ENCODE measurements around the gene APOBEC3A.
"Not testable (repeated sequence)": the region's sequence is repeated elsewhere in the genome, so short reads cannot be mapped to it uniquely, and the experiment has no call there.

Gene APOBEC3A

GRCh38 chr22:38971791-38972190 lies 14.4 kb downstream of the APOBEC3A start:
- Mint-ChIP-seq H3K4me1 (peaks cover 12% of the 10 kb centered on the region), H3K27me3 (peaks cover 8% of the 10 kb centered on the region), H3K27ac (no peak overlapping the region), H3K4me3 (no peak overlapping the region), H3K36me3 (no peaks in the 10 kb centered on the region), H3K9me3 (no peaks in the 10 kb centered on the region)
- no peak for ATAC-seq (ENCODE audit: low read depth)
- DNase-seq (ENCODE audit: low spot score in 2 of 2) = no peak

- Mint-ChIP-seq H3K36me3 (no peaks in the 10 kb centered on the region), H3K4me3 (no peak overlapping the region), H3K27me3 (peaks cover 8% of the 10 kb centered on the region), H3K9me3 (no peaks in the 10 kb centered on the region), H3K27ac (no peak overlapping the region), H3K4me1 (peaks cover 10% of the 10 kb centered on the region)
- DNase-seq (ENCODE audit: low spot score in 2 of 2) (no peak), ATAC-seq (ENCODE audit: low read depth) (no peak)
Measured at GRCh38 chr22:38972558-38972957, 15.1 kb downstream of the APOBEC3A start.

- H3K27me3 Mint-ChIP-seq = peaks cover 10% of the 10 kb centered on the region
- ATAC-seq (ENCODE audit: low read depth) (peak; percentile 59), DNase-seq (ENCODE audit: low spot score in 2 of 2) (peak in 1 of 2 donors; percentile 53)
- H3K4me3 Mint-ChIP-seq = no peak overlapping the region
- H3K4me1 Mint-ChIP-seq = peaks cover 3% of the 10 kb centered on the region
- no peak overlapping the region for H3K27ac Mint-ChIP-seq
- H3K9me3 Mint-ChIP-seq = no peaks in the 10 kb centered on the region
- no peaks in the 10 kb centered on the region for H3K36me3 Mint-ChIP-seq
Measured at GRCh38 chr22:38973289-38974169, 16.1 kb downstream of the APOBEC3A start.

GRCh38 chr22:38974170-38974825 lies 16.9 kb downstream of the APOBEC3A start:
- Mint-ChIP-seq H3K36me3 (no peaks in the 10 kb centered on the region), H3K4me3 (no peak overlapping the region), H3K27ac (no peak overlapping the region), H3K27me3 (peaks cover 10% of the 10 kb centered on the region), H3K4me1 (peaks cover 3% of the 10 kb centered on the region), H3K9me3 (no peaks in the 10 kb centered on the region)
- ATAC-seq (ENCODE audit: low read depth) (no peak), DNase-seq (ENCODE audit: low spot score in 2 of 2) (no peak)

DNA sequence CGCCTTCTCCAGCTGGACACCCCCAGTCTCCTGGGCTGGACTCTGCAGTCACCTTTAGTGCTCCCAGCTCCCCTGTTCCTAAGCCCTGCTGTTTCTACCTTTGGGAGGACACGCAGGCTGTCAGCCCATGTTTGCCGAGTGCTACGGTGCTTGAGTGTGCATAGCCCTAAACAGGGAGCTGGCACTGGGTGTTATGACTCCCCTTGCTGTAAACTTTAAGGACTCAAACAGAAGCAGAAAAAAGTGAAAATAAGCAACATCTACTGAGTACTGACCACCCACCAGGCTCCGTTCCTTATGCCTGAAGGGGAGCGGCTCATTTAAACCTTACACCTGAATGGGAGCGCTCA lies 17.4 kb downstream of the APOBEC3A start:
- DNase-seq (ENCODE audit: low spot score in 2 of 2) (no peak), ATAC-seq (ENCODE audit: low read depth) (no peak)
- Mint-ChIP-seq H3K36me3 (no peaks in the 10 kb centered on the region), H3K4me3 (no peak overlapping the region), H3K27me3 (peaks cover 10% of the 10 kb centered on the region), H3K9me3 (no peaks in the 10 kb centered on the region), H3K4me1 (peaks cover 3% of the 10 kb centered on the region), H3K27ac (no peak overlapping the region)

DNA sequence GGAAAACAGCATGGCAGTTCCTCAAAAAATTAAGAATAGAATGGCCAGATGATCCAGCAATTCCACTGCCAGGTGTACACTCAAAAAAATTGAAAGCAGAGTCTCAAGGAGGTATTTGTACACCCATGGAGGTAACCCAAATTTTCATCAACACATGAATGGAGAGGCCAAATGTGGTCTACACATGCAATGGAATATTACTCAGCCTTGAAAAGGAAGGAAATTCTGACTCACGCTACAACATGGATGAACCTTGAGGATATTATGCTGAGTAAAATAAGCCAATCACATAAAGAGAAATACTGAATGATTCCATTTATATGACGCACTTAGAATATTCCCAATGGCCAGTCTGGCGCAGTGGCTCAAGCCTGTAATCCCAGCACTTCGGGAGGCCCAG lies 19.9 kb downstream of the APOBEC3A start:
- not testable (repeated sequence) for H3K4me3 Mint-ChIP-seq, H3K4me1 Mint-ChIP-seq, H3K27ac Mint-ChIP-seq

DNA sequence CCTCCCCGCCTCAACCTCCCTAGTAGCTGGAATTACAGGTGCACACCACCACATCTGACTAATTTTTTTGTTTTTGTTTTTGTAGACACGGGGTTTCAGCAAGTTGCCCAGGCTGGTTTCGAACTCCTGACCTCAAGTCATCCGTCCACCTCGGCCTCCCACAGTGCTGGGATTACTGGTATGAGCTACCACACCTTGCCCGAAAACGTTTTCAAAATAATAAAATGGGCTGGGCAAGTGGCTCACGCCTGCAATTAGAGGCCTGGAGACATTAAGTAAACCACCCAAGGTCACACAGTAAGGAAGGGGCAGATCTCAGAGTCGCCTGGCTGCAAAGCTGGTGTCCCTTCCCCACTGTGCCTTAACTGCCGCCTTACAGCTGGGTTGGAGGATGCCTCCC lies 23.2 kb downstream of the APOBEC3A start:
- not testable (repeated sequence) for H3K9me3 Mint-ChIP-seq

More for the DNA sequence above, 19.9 kb downstream of the APOBEC3A start:
- H3K27me3 Mint-ChIP-seq; H3K36me3 Mint-ChIP-seq; H3K9me3 Mint-ChIP-seq; DNase-seq (ENCODE audit: low spot score in 2 of 2); ATAC-seq (ENCODE audit: low read depth): not testable (repeated sequence)

DNA sequence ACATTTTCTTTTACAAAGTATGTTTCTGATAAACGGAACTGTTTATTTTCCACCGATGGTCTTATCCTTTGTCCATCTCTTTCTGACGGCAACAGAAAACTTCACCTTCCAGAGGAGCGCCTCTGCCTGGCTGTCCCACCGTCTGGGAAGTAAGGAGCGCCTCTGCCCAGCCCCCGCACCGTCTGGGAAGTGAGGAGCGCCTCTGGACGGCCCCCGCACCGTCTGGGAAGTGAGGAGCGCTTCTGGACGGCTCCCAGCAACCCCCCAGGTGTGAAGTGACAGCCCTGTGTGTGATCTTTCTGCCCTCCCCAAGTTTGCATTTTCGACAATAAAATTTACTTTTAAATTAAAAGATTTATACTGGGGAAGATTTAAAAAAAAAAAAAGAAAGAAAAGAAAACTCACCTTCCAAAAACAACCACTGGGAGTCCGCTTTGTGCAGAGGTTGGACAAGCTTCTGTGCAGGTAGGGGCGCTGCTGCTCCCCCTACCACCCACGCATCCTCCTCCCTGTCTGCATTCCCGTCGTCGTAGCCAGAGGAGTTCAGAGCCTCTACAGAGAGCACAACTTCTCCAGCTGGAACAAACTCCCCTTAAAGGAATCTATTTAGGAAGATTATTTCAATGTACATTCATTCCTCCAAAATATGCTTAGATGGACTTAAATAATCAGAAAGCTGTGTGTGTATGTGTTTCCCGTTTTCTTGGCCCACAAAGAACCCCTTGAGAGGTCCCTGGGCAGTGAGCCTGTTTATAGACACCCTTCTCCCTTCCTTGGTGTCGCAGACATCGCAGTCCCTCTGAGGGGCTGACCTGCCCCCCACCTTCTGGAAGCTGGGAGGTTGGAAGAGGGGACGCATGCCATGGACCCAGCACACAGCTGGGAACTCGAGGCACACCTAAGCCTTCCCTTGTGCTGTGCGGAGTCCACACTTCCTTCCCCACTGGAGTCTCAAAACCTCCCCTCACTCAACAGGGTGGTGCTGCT lies 23.9 kb downstream of the APOBEC3A start:
- H3K4me3 Mint-ChIP-seq = peak overlapping the region; percentile 93
- H3K27me3 Mint-ChIP-seq = peaks cover 2% of the 10 kb centered on the region
- ATAC-seq (ENCODE audit: low read depth) = peak; percentile 3
- no peak for DNase-seq (ENCODE audit: low spot score in 2 of 2)
- peaks cover 15% of the 10 kb centered on the region for H3K4me1 Mint-ChIP-seq
- no peaks in the 10 kb centered on the region for H3K9me3 Mint-ChIP-seq
- no peaks in the 10 kb centered on the region for H3K36me3 Mint-ChIP-seq
- H3K27ac Mint-ChIP-seq = peak overlapping the region; percentile 83

More for the DNA sequence above, 23.2 kb downstream of the APOBEC3A start:
- not testable (repeated sequence) for H3K27ac Mint-ChIP-seq; H3K4me3 Mint-ChIP-seq; DNase-seq (ENCODE audit: low spot score in 2 of 2); H3K36me3 Mint-ChIP-seq; H3K27me3 Mint-ChIP-seq; ATAC-seq (ENCODE audit: low read depth)
- H3K4me1 Mint-ChIP-seq = peaks cover 13% of the 10 kb centered on the region

DNA sequence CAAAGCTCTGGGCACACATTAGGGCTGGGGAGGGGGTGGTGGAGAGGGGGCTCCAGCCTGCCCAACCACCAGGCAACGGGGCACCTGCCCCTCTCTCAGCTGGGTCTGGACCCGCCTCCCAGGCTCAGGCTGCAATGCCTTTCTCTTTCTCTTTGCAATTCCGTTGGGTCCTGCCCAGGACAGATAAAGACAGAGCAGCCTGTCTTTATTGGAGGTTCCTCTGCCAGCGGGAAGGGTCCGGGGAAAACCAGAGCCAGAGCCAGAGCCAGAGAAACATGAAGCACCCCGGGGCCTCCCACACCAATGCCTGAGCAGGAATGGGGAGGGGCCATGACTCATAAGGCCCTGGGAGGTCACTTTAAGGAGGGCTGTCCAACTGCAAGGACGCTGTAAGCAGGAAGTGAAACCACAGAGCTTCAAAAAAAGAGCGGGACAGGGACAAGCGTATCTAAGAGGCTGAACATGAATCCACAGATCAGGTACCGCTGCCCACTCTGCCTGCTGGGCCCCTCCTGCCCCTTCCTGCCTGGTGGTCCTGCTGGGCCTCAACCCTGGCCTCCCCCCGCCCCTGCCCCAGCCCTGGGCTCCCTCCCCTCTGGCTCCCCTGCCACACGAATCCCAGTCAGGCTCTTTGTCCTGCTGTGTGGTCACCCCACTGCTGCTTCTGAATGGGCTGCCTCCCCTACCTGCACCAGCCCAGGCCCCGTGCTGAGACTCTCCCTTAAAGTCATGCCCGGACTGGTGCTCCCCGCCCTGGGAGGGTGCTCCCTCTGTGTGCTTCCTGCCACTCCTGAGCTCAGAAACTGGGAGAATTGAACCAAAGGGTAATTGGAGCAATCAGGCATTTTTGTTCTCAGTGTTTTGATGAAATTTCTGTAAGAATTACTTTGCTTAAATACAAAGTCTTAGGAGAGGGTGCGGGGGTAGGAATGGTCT lies 24.9 kb downstream of the APOBEC3A start, which contains the start of gene APOBEC3B:
TSS of gene APOBEC3B (plus strand) at position 356 of the 936 bp plus-strand sequence. CDS start at position 463, 107 bp downstream.
- Mint-ChIP-seq H3K36me3 (no peaks in the 10 kb centered on the region), H3K27me3 (peaks cover 2% of the 10 kb centered on the region), H3K27ac (peak within 1 kb of the TSS; percentile 83), H3K4me1 (peaks cover 15% of the 10 kb centered on the region), H3K9me3 (no peaks in the 10 kb centered on the region), H3K4me3 (peak within 1 kb of the TSS; percentile 93)
- ATAC-seq (ENCODE audit: low read depth) = peak; percentile 62
- DNase-seq (ENCODE audit: low spot score in 2 of 2) = peak; percentile 39 to 57

DNA sequence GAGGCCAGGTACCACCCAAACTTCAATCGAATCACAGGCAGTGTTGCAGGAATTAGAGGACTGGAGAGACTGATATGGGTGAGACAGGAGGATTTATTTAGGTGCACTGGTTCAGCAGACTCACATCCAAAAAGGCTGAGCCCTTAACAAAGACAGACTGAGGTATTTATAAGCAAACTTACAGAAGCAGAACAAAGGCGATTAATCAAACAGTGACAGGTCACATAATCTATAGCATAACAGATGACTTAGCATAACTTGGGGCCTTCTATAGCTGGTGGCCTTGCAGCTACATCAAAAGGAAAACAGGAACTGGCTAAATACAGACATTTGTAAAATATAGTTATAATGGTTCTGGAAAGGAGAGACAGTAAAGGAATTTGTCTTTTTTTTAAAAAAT lies 26.8 kb downstream of the APOBEC3A start:
- no peaks in the 10 kb centered on the region for H3K9me3 Mint-ChIP-seq
- peak overlapping the region; percentile 81 for H3K27ac Mint-ChIP-seq
- H3K4me1 Mint-ChIP-seq = peaks cover 19% of the 10 kb centered on the region
- DNase-seq (ENCODE audit: low spot score in 2 of 2) (no peak), ATAC-seq (ENCODE audit: low read depth) (no peak)
- H3K36me3 Mint-ChIP-seq = no peaks in the 10 kb centered on the region
- no peaks in the 10 kb centered on the region for H3K27me3 Mint-ChIP-seq
- no peak overlapping the region for H3K4me3 Mint-ChIP-seq

DNA sequence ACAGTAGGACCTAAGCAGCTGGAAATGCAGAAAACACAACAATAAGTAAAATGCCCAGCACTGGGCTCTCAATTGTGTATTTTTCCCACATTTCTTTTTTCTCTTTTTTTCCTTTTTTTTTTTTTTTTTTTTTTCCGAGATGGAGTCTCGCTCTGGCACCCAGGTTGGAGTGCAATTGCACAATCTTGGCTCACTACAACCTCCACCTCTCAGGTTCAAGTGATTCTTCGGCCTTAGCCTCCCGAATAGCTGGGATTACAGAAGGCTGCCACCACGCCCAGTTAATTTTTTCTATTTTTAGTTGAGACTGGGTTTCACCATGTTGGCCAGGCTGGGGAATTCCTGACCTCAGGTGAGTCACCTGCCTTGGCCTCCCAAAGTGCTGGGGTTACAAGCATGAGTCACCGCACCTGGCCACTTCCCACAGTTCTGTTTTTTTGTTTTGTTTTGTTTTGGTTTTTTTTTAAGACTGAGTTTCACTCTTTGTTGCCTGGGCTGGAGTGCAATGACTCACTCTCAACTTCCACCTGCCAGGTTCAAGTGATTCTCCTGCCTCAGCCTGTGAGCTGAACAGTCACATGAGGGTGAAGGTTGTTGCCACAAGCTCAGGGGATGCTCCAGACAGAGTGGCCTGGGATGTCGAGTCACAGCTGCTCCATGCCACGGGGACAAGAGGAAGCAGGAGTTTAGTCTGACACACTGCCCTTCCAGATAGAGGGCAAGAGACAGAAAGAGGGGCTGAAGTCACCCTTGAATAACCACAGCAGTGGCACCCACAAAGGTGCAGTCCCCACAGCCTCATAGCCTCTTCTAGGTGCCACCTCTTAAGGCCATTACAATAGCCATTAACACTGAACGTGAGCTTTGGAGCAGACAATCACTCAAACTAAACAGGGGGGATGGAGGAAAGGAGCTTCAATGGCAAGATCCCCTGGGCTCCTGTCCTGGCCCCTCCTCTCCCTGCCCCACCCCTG lies 27.7 kb downstream of the APOBEC3A start:
- not testable (repeated sequence) for H3K27me3 Mint-ChIP-seq, H3K4me3 Mint-ChIP-seq, H3K36me3 Mint-ChIP-seq, H3K9me3 Mint-ChIP-seq
- H3K4me1 Mint-ChIP-seq = peaks cover 19% of the 10 kb centered on the region
- ATAC-seq (ENCODE audit: low read depth) (peak; percentile 76), DNase-seq (ENCODE audit: low spot score in 2 of 2) (peak; percentile 44 to 51)
- peak overlapping the region; percentile 81 for H3K27ac Mint-ChIP-seq

GRCh38 chr22:38986629-38987028 lies 29.2 kb downstream of the APOBEC3A start:
- DNase-seq (ENCODE audit: low spot score in 2 of 2) = no peak
- Mint-ChIP-seq H3K27me3 (no peaks in the 10 kb centered on the region), H3K36me3 (no peaks in the 10 kb centered on the region), H3K9me3 (no peaks in the 10 kb centered on the region), H3K4me1 (peaks cover 15% of the 10 kb centered on the region), H3K4me3 (no peak overlapping the region), H3K27ac (no peak overlapping the region)
- no peak for ATAC-seq (ENCODE audit: low read depth)

Measured in memory B cell (primary cell).